Measurements from ENCODE around the gene SLC43A1.
A peak's percentile ranks its signal among the peaks of the same experiment; 100 is the strongest.

GRCh38 chr11:57476757-57477506 is 38.6 kb downstream of the SLC43A1 start:
- TF ChIP-seq POLR2A (IDR thresholded peaks at IDR 0.05) (peak in 1 of 4 donors; percentile 32), CTCF (IDR thresholded peaks at IDR 0.05) (peak; percentile 39 to 54 (median 46)), EP300 (IDR thresholded peaks at IDR 0.05) (no peak), POLR2AphosphoS5 (IDR thresholded peaks at IDR 0.05) (no peak)
